ENCODE results near the gene C3orf85. TPM values are rescaled to one million over a fixed set of nuclear protein-coding genes. Genes with fewer than 3 reads are reported as not detected.
"Not testable (repeated sequence)": the region's sequence is repeated elsewhere in the genome, so short reads cannot be mapped to it uniquely, and the experiment has no call there.

Gene C3orf85, protein sequence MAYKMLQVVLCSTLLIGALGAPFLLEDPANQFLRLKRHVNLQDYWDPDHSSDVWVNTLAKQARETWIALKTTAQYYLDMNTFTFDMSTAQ
- polyA plus RNA-seq (ENCODE audit: insufficient read length), result not detected

DNA sequence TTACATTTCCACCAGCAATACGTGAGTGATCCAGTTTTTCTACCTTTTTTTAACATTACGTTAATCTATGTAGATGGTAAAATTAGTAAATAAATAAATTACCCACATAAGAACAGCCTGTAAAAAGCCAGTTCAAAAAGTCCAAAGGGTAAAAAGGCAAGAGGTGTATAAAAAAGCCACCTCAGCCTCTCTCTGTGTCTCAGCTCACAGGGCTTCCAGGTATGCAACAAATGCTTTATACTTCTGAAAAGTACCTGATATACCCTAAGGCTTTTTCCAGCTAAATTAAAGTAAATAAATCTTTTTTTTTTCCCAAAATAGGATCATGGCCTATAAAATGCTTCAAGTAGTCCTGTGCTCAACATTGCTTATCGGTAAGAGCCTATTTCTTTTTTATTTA lies at the start of gene C3orf85:
C3orf85 (plus strand) TSS at position 197 of the 400 bp plus-strand sequence; CDS start at position 326, 129 bp downstream.
- DNase-seq (ENCODE audit: low read depth), result no peak

DNA sequence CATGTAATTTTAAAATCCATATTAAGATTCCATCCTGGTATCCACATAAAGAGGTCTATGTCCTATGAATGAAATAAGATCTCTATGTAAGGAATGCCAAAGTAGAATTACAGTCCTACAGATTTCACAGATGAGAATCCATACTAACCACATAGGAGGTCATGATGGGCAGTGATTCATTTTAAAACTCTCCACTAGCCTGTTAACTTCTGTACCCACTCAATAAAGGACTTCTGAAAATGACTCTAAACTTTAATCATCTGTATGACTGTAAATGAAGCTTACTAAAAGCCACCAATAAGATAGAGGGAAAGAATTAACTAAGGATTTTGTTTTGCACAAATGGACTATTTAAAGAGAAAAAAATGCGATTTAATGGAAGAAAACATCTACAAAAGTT lies 47.3 kb upstream of the C3orf85 start:
- DNase-seq (ENCODE audit: low read depth), result no peak

DNA sequence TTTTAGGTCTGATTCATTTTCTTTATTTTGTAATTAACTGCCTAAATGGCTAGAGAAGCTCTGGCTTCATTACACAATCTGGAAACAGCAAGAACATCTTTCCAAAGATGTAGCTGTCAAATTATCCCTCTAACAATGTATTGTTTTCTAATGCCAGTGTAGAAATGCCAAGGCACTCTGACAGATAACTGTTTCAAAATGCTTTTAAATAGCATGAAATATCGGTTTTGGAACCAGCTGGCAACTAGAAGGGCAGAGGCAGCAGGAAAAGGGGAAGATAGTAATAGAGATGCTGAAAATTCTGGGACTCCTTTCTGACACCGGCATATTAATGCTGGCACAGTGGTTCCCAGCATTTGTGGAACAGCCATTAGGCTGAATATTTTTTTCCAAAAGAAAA lies 44.7 kb upstream of the C3orf85 start:
- no peak for DNase-seq (ENCODE audit: low read depth)

DNA sequence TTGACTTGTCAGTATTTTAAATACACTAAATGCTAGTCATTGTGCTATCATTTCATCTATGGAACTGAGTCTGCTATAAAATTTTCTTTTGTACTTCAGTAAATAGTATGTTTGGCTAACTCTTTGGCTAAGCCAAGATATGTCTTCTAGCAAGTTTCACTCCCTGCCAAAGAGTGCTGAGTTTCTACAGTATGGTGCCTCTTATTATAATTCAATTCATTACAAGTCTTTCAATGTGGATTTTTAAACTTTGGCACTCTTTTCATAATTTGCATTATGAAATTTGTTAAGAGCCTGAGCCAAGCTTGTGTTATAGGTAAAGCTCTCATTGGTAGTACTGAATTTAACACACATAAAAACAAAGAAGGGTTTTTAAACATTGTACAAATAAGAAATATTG lies 43.0 kb upstream of the C3orf85 start:
- no peak for DNase-seq (ENCODE audit: low read depth)

DNA sequence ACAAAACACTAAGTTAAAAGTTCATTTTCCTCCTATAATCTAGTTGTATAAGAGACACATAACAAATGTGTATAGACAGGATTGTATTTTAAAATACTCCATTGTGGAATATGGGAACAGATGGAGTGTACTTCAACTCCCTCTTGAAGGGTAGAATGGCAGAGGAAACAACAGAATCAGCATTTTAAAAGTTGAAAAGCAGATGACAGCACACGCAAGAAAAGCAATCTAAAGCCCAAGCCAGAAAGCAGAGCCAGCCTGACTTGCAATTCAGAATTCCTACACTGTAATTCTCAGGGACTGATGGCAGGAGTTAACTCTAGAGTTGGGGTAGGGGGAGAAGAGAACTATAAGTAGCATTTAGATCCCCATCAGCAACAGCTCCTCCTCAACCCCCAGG lies 41.4 kb upstream of the C3orf85 start:
- no peak for DNase-seq (ENCODE audit: low read depth)

DNA sequence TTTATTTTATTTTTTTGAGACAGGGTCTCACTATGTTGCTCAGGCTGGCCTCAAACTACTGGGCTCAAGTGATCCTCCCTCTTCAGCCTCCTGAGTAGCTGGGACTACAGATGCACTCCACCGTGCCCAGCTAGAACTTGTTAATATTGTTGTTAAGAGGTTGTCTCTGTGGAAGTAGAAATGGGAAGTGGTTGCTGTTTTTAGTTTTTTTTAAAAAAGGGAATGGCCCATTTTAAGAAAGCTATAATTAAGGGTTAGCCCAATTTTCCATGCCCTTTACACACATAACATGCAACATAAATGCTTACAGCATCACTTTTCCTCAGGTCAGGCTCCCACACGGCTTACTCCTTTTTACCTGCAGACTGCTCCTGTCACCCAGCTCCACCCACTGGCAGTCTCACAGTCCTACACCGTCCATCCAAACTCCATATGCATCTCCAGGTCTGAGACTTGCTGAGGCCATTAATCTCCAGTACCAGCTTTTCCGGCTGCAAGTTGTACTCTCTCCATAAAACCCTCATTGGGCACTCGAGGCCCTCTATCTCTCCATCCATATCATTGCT lies 38.4 kb upstream of the C3orf85 start:
- no peak for DNase-seq (ENCODE audit: low read depth)

DNA sequence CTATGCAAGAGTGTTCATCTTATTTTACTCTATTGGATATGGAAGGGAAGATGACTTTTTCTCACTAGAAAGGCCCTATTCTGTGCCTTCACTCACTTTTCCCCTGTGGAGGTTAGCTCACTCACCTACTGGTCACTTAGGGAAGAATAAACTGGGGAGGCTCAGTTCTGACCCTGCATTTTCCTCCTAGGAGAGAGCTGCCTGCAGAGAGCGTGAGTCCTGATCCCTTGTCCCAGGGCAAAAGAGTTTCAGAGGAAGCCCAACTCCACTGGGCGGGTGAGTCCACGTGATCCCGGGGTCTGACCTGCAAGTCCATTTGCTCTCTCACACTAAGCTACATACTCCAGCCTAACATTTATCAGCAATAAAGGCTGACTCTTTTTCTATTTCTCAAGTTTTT lies 26.9 kb upstream of the C3orf85 start:
- no peak for DNase-seq (ENCODE audit: low read depth)

DNA sequence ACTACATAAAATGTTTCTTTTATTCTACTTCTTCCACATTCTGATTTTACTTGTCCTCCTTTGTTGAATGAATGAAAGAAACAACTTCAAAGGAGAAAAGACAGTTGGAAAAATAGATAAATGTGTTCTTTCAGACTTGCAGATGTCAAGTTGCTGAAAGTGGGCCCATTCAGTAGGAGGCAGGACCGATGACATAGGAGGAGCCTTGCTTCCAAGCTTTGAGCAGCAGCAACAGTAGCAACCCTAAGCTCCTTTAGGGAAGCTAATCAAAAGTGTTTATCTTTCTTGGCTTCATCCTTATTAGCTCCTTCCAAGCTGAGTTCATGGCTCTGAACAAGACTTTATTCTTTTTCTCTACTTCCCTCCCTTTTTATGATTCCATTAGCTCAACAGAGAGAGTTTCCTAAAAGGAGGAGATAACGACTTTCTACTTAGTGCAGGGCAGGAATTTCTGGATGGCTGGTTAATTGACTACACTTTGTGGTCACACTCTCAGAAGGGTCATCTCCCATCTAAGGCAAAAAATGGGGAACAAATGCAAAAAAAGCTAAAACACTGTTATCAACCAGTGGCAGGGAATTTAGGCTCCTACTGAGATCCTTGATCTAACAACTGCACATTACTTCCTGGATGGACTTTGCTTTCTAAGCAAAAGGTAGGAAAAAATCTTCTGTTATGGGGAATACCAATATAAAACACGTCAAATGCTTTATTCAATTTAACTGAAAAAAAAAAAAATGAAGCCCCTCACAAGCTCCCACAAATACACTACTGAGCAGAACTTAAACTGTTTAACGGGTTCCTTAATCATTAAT lies 23.4 kb upstream of the C3orf85 start:
- DNase-seq (ENCODE audit: low read depth), result no peak

DNA sequence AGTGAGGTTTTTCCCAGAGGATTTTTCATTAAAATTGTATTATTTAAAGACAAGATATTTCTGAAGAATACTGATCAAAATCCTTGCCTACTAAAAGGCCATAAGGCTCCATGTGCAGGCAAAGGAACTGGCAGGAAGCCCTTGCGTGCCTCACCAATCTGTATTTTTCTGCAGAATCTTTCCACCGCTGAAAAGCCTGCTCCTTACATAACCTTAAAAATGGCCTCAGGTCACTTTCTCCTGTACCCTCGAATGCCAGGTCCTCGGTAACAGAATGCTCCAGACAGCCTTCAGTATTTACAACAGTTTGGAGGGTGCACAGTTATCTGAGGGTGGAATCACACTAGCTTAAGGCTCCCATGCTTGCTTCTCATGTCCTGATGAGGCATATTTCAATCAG lies 21.8 kb upstream of the C3orf85 start:
- no peak for DNase-seq (ENCODE audit: low read depth)

DNA sequence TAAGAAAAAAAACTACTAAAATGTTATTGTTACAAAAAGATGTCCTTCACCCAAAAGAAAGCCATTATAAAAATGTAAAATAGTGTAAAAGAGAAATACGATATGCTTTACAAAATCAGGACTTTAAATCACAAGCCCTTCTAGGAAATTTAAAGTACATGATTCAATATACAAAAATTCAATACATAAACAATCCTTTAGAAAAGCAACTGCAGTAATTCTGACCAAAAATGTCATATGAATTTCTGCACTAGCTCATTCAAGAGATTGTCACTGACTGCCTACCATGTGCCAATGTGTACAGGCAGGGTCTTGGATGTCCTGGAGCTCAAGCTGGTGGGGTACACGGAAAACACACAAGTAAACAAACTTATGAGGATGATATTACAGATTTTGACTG lies 21.1 kb upstream of the C3orf85 start:
- DNase-seq (ENCODE audit: low read depth), result no peak

DNA sequence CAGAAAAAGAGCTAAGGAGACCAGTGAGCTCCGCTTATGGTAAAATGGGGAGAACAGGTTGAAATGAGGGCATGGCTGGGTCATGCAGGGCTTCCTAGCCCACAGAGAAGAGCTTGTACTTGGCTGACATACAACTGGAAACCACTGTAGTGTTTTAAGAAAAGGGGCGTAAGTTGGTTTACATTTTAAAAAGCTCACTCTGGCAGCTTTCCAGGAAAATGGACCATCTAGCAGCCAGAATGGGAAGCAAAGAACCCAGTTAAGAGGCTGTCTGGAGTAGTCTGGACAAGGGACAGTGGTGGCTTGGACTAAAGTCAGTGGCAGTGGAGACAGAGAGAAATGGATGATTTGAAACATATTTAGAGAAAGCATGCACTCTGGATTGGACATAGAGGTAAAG lies 20.5 kb upstream of the C3orf85 start:
- no peak for DNase-seq (ENCODE audit: low read depth)

DNA sequence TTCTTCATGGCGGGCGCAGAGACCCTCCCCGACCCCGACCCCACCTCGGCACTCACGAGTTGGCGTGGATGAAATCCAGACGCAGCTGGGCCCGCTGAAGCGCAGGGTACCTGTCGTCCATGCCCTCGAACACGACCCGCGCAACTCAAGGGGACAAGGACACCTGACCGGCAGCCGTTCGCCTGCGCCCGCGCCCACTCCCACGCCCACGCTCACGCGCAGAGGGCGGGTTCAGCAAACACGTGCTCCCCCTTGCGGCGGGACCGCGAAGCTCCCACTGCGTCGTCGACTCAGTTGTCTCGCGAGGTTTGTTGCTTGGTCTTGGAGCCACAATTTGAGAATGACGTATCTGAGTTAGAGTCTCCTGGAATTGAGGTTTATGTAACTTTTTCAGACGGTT lies 18.6 kb upstream of the C3orf85 start, which contains the start of gene MORC1:
MORC1 (minus strand) TSS at position 196 of the 400 bp plus-strand sequence; CDS start at position 121, 75 bp downstream.
- no peak for DNase-seq (ENCODE audit: low read depth)

DNA sequence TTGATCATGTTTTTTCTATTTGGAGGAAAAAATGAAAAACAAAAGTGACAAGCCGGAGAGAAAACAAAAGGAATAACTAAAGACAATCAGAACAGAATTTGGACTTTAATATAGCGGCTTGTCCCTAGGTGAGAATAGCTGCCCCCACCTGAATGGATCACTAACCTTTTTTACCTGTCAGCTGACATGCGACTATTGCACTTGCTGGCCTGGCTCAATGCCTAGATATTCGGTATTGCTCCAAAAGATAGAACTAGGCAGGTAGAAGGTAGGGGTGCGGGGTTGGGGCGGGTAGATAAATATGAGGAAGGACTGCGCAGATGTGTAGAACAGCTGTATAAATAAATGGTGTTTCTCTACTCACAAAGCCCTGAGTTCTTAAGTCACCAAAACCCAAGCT lies 17.9 kb upstream of the C3orf85 start:
- DNase-seq (ENCODE audit: low read depth), result no peak

DNA sequence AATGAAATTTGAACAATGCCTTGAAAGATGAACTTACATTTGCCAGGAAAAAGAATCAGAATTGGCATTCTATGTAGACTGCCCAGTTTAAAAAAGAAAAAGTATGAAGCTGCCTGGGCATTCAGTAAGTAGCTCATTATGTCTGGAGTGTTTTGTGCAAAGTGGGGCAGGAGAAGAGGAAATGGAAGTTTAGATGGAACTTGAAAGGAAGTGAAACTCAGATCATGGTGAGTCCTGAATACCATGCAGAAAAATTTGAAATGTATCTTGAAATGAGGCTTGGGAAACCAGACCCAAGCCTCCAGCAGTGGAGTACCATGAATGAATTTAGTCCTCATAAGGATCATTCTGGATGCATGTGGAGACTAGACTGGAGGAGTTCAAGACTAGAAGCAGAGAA lies 13.8 kb upstream of the C3orf85 start:
- no peak for DNase-seq (ENCODE audit: low read depth)

DNA sequence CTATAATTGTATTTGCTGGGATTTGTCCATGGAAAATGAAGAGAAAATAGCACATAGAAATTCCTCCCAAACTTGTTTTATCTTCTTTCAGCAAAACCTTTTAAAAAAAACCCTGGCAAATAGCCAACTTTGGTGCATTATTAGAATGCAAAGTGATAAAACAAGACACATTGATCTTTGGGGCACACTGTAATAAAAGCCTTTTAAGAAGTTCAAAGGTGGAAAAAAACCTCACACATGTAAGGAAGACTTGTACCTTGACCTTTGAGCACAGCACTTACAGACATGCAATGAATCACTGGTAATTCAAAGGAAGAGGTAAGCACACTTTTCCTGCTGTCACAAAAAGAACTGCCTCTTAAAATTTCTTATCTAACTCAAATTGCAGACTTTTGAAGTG lies 10.6 kb upstream of the C3orf85 start:
- DNase-seq (ENCODE audit: low read depth), result no peak

DNA sequence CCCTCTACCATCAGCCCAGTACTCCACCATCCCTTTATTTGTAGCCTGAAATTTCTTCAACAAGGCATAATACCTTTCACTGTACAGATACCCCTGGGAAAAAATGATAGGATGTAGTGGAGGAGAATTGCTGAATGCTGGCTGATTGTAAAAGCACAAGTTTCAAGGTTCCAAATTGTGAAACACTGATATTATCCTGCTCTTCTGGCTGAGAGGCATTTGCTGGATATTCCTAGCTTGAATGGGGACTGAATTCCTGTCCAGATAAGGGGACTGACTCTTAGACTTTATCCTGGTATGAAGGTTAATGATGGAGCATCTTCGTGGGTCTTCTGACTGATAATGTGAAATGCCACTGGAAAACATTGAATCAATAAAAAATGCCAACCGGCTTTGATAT lies 9.0 kb upstream of the C3orf85 start:
- DNase-seq (ENCODE audit: low read depth), result no peak

DNA sequence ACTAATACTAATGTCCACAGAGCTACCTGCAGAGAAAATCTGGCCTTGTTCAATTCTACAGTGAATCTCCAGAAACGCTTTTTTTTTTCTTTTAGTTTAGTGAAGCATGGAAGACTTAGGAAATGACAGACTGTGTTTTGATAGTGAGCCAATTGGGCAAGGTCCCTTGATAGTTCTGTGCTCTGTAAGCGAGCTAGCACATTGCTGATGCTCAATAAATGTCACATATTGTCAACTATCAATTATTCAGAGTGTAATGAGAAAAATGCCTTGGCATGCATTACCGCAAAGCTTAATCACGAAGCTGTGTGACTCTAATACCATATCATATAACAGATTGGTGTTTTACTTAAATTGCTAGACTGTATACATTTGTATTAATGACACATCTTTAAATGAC lies 5.2 kb upstream of the C3orf85 start:
- no peak for DNase-seq (ENCODE audit: low read depth)

DNA sequence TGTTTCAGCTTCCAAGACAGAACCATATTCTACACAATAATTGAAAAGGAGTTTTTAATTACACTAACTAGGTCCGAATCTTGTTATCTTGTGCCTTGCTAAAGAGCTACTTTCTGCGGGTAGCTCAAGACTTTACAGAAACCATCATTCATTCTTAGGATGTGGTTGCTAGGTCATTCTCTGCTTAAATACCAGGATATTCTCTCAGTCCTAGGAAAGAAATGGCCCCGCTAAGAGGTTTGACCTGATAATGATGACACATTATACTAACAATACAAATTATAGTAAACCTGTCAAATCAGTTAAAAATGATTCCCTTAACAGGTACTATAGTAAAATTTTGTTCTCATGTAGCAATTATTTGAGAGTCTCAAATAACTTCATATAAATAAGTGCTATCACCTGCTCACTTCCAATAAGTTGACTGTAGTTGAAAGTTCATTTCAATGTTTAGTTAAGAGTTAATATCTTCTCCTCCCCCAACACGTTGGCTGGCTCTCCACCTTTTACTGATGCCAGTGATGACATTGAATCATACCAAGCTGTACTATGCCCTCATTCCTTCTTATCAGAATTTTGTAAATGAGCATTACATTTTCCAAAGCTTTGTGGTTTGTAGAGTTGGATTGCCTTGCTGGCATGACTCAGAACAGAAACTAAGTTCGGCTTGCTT lies 3.6 kb upstream of the C3orf85 start:
- DNase-seq (ENCODE audit: low read depth), result no peak

DNA sequence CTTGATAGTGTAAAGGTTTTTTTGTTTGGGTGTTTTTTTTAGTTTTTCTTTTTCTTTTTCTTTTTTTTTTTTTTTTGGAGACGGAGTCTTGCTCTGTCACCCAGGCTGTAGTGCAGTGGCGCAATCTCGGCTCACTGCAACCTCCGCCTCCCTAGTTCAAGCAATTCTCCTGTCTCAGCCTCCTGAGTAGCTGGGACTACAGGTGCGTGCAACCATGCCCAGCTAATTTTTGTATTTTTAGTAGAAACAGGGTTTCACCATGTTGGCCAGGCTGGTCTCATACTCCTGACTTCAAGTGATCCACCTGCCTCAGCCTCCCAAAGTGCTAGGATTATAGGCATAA lies 3.1 kb upstream of the C3orf85 start:
- not testable (repeated sequence) for DNase-seq (ENCODE audit: low read depth)

DNA sequence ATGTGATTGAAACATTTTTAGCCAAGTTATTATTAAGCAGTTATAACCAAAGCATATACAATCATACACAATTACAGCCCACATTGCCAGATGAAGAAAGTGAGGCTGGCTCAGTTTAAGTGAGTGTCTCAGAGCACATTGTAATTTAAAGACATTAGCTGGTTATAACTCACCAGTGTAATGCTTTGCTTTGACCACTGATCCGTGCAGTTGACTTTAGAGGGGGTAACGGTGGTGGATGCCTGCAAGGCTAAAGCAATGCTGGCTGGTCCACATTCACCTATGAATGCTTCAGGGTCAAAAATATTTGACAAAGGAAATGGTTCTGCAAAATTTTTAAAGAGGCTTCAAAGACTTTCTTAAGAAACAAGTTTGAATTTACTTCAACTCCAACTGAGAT lies 1.2 kb downstream of the C3orf85 start:
- no peak for DNase-seq (ENCODE audit: low read depth)

DNA sequence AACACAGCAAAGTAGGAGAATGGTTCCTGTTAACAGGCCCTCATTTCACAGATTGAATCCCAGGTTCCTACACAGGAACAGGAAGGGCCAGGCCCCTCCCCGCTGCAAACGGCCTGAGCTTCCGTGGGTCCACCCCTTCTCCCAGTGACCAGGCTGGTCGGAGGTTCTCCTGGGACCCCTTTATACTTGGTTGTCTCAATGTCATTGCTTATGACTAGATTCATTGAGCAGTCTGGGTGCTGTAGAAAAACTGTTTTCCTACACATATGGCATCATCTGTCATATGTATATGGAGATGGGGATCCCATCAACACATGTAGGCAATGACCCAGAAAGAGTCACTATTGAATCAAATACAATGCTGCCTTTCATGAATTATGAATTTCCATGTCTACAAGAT lies 3.8 kb downstream of the C3orf85 start:
- no peak for DNase-seq (ENCODE audit: low read depth)

DNA sequence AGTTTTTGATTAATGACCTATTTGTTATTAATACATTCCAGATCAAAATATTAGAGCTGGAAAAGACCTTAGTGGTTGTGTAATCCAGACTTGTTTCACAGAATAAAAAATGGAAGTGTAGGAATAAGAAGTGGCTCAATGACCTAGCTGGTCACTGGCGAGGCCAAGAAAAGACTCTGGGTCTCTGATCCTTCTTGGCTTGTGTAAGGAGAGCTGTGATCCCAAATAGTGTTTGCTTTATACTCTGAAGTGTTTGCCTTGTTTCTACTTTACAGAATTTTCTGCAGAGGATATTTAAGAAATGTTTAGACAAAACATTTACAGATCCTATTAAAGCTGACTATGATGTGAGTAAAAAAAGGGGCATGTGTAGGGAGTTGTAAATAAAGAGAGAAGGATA lies 7.1 kb downstream of the C3orf85 start:
- no peak for DNase-seq (ENCODE audit: low read depth)

DNA sequence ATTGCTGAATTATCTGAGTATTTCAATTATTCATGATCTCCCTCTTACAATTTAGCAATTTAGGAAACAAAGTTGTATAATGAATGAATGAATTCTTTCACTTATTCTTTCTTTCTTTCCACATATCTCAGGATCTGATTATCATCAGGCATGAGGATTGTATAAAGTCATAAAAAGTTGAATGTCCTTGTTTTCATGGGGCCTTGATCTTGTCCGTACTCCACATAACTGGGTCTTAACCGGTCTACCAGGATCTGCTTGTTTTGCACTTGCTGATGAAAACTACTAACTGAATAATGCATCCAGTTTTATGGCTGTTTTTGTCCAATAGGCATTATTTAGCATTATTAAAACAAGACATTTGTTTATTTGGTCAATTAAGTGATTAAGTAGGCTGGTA lies 12.6 kb downstream of the C3orf85 start:
- no peak for DNase-seq (ENCODE audit: low read depth)

All from forelimb muscle (tissue), 1 donor.